ENCODE data around the gene PTRH1. TPM values are rescaled to one million over a fixed set of nuclear protein-coding genes. Genes with fewer than 3 reads are reported as not detected.

Gene PTRH1
- total RNA-seq, 1 donor from 2014 or later, result 10.1 TPM

DNA sequence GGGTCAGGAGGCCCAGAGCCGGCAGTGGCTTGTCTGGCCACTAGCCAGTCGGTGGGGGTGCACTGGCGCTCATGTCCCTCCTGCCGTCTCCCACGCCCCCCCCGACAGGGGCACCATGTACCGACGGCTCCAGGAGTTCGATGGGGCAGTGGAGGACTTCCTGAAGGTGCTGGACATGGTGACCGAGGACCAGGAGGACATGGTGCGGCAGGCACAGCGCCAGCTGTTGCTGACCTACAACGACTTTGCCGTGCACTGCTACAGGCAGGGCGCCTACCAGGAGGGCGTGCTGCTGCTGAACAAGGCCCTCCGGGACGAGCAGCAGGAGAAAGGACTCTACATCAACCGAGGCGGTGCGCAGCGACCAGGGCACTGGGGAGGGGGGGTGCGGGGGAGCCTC, 8.5 kb upstream of the PTRH1 start:
- Mint-ChIP-seq H3K4me3 (ENCODE audit: unreplicated experiment) (no peak overlapping the region), H3K27me3 (ENCODE audit: unreplicated experiment) (peaks cover 6% of the 10 kb centered on the region), H3K9me3 (ENCODE audit: unreplicated experiment) (peaks cover 1% of the 10 kb centered on the region), H3K4me1 (ENCODE audit: low read depth, unreplicated experiment) (peaks cover 2% of the 10 kb centered on the region), H3K27ac (ENCODE audit: unreplicated experiment) (no peak overlapping the region), H3K36me3 (ENCODE audit: unreplicated experiment) (no peaks in the 10 kb centered on the region)
- TF ChIP-seq, protein P1, sequence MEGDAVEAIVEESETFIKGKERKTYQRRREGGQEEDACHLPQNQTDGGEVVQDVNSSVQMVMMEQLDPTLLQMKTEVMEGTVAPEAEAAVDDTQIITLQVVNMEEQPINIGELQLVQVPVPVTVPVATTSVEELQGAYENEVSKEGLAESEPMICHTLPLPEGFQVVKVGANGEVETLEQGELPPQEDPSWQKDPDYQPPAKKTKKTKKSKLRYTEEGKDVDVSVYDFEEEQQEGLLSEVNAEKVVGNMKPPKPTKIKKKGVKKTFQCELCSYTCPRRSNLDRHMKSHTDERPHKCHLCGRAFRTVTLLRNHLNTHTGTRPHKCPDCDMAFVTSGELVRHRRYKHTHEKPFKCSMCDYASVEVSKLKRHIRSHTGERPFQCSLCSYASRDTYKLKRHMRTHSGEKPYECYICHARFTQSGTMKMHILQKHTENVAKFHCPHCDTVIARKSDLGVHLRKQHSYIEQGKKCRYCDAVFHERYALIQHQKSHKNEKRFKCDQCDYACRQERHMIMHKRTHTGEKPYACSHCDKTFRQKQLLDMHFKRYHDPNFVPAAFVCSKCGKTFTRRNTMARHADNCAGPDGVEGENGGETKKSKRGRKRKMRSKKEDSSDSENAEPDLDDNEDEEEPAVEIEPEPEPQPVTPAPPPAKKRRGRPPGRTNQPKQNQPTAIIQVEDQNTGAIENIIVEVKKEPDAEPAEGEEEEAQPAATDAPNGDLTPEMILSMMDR (IDR thresholded peaks at IDR 0.05; ENCODE audit: partially characterized antibody, unreplicated experiment), result no peak
- no peak for DNase-seq

GRCh38 chr9:127723444-127723843, 8.0 kb upstream of the PTRH1 start:
- no peak for DNase-seq
- H3K27ac Mint-ChIP-seq (ENCODE audit: unreplicated experiment), result no peak overlapping the region
- peaks cover 2% of the 10 kb centered on the region for H3K4me1 Mint-ChIP-seq (ENCODE audit: low read depth, unreplicated experiment)
- peaks cover 6% of the 10 kb centered on the region for H3K27me3 Mint-ChIP-seq (ENCODE audit: unreplicated experiment)
- no peaks in the 10 kb centered on the region for H3K36me3 Mint-ChIP-seq (ENCODE audit: unreplicated experiment)
- peaks cover 1% of the 10 kb centered on the region for H3K9me3 Mint-ChIP-seq (ENCODE audit: unreplicated experiment)
- TF ChIP-seq, protein P1 (IDR thresholded peaks at IDR 0.05; ENCODE audit: partially characterized antibody, unreplicated experiment), result no peak
- no peak overlapping the region for H3K4me3 Mint-ChIP-seq (ENCODE audit: unreplicated experiment)

DNA sequence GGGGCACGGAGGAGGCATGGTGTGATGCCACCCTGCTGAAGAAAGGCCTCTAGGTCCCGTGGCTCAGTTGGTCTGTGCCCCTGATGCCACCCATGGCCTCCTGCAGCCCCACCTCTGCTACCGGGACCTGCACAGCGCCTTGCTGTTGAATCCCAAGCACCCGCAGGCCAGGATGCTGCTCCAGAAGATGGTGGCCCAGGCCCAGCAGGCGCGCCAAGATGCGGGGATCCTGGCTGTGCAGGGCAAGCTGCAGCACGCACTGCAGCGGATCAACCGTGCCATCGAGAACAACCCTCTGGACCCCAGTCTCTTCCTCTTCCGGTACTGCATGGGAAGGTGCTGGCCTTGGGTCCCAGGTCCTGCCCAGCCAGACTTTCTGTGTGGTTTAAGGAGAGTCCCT, 7.5 kb upstream of the PTRH1 start:
- no peak overlapping the region for H3K4me3 Mint-ChIP-seq (ENCODE audit: unreplicated experiment)
- H3K27ac Mint-ChIP-seq (ENCODE audit: unreplicated experiment), result no peak overlapping the region
- H3K36me3 Mint-ChIP-seq (ENCODE audit: unreplicated experiment), result no peaks in the 10 kb centered on the region
- H3K9me3 Mint-ChIP-seq (ENCODE audit: unreplicated experiment), result peaks cover 1% of the 10 kb centered on the region
- H3K27me3 Mint-ChIP-seq (ENCODE audit: unreplicated experiment), result peaks cover 6% of the 10 kb centered on the region
- H3K4me1 Mint-ChIP-seq (ENCODE audit: low read depth, unreplicated experiment), result peaks cover 2% of the 10 kb centered on the region
- TF ChIP-seq, protein P1 (IDR thresholded peaks at IDR 0.05; ENCODE audit: partially characterized antibody, unreplicated experiment), result no peak
- DNase-seq, result no peak

DNA sequence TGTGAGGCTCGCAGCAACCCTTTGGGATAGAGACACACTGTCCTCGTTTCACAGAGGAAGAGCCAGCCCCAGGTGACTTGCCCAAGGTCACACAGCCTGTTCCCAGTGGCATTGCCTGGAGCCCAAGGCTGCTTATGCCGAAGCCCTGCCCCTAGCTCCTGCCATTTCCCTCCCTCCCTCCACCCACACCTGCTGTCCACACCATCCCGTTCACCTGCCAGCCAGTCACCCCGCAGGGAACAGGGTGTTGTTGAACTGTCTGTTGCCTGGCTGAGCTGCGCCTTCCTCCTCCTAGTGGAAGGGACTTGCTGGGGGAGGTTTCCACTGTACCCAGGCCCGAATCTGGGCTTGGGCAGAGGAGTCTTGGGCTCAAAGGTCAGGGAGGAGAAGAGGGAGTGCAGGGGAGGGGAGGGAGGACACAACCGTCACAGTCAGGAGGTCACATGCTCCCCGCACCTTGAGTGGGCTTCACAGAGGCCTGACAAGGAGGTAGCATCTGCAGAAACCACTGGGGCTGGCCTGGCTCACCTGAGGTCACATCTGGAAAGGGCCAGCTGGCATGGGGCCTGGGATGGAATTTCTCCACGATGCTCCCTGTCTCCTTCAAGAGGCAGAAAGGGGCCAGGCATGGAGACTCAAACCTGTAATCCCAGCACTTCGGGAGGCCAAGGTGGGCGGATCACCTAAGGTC, 6.7 kb upstream of the PTRH1 start:
- peaks cover 6% of the 10 kb centered on the region for H3K27me3 Mint-ChIP-seq (ENCODE audit: unreplicated experiment)
- TF ChIP-seq, protein P1 (IDR thresholded peaks at IDR 0.05; ENCODE audit: partially characterized antibody, unreplicated experiment), result no peak
- no peak overlapping the region for H3K4me3 Mint-ChIP-seq (ENCODE audit: unreplicated experiment)
- H3K9me3 Mint-ChIP-seq (ENCODE audit: unreplicated experiment), result peaks cover 1% of the 10 kb centered on the region
- peaks cover 1% of the 10 kb centered on the region for H3K4me1 Mint-ChIP-seq (ENCODE audit: low read depth, unreplicated experiment)
- DNase-seq, result no peak
- H3K27ac Mint-ChIP-seq (ENCODE audit: unreplicated experiment), result no peak overlapping the region
- H3K36me3 Mint-ChIP-seq (ENCODE audit: unreplicated experiment), result no peaks in the 10 kb centered on the region

GRCh38 chr9:127721391-127721821, 5.9 kb upstream of the PTRH1 start:
- DNase-seq, result no peak
- Mint-ChIP-seq H3K36me3 (ENCODE audit: unreplicated experiment) (no peaks in the 10 kb centered on the region), H3K27ac (ENCODE audit: unreplicated experiment) (no peak overlapping the region), H3K4me3 (ENCODE audit: unreplicated experiment) (no peak overlapping the region), H3K9me3 (ENCODE audit: unreplicated experiment) (peaks cover 1% of the 10 kb centered on the region), H3K4me1 (ENCODE audit: low read depth, unreplicated experiment) (no peaks in the 10 kb centered on the region), H3K27me3 (ENCODE audit: unreplicated experiment) (peaks cover 6% of the 10 kb centered on the region)
- TF ChIP-seq, protein P1 (IDR thresholded peaks at IDR 0.05; ENCODE audit: partially characterized antibody, unreplicated experiment), result no peak
